Anterior cingulate cortex (tissue), 58 donors: ENCODE data around the gene RETN.

ENCODE experiments used
- DNase-seq, 58 donors: peaks; one replicate each; lab custom pipeline; 2025; lab: John Stamatoyannopoulos, UW

Gene RETN

DNA sequence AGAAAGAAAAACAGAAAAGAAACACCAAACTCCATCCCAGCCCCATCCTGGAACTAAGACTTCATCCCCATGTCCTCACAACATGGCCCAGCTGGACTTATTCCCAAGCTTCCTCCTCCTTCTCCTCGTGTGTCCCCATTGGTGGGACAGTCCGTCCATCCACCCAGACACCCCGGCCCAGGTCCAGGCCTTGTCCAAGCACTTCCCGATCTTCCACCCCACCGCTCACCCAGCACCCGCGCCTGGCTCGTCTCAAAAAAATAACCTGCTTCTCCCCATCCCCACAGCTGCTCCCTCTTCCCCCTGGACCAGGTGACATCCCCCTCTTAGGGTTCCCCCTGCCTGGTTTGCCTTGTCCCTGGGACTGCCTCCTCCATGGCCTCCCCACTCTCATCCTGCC is 34.5 kb downstream of the RETN start:
- no peak for DNase-seq

DNA sequence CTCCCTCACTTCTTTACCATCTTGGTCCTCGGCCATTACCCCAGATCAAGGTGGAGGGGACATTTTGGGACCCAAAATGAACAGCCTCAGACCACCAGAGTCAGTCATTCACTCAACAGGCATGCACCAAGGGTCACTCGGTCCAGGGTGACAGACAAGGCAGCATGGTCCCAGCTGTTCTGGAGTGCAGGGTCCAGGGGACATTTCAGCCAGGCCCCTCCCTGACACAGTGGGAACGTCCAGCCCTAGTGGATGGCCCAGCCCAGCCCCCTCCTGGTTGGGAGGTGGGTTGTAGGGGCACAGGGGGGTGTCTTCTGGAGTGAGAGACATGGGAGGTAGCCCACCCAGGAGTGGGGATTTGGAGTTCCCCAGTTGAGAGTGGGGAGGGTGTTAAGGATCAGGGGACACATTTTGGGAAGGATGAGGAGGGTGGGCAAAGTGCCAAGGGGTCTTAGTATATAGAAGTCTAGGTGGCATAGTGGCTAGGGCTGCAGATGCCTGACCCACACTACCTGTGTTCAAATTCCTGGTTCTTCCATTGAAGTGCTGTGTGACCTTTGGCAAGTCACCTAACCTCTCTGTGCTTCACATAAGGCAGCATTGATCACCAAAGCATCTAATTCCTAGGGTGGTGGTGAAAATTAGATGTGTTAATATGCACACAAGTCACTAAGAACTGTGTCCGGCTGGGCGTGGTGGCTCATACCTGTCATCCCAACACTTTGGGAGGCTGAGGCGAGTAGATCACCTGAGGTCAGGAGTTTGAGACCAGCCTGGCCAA is 35.6 kb downstream of the RETN start:
- no peak for DNase-seq

DNA sequence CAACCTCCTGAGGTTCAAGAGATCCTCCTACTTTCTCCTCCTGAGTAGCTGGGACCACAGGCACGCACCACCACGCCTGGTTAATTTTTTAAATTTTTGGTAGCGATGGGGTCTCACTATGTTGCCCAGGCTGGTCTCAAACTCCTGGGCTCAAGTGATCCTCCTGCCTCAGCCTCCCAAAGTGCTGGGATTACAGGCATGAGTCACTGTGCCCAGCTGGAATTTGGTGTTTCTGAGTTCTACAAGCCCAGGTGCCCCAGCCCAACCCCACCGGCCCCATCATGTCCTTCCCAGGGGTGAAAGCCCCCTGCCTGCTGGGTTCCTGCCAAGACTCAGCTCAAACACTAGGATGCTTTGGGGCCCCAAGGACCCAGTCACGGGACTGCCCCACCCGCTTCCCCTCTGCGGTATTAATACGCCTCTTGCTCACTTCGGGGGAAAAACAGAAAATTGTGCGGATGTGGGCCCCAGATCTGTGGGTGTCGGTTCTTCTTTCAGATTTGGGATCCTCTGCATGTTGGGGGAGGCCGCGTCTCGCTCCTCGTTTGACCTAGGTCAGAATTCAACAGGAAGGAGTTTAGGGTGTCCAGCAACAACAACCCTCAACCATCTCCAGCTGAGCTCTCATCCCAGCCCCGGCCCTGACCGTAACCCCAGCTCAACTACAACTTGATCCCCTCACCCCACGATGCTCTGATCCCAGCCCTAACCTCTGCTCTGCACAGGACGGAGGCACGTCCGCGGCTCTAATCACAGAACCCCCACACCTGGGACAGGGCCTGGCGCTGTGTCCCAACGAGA is 36.7 kb downstream of the RETN start:
- DNase-seq = peak in 2 of 58 donors; percentile 2

DNA sequence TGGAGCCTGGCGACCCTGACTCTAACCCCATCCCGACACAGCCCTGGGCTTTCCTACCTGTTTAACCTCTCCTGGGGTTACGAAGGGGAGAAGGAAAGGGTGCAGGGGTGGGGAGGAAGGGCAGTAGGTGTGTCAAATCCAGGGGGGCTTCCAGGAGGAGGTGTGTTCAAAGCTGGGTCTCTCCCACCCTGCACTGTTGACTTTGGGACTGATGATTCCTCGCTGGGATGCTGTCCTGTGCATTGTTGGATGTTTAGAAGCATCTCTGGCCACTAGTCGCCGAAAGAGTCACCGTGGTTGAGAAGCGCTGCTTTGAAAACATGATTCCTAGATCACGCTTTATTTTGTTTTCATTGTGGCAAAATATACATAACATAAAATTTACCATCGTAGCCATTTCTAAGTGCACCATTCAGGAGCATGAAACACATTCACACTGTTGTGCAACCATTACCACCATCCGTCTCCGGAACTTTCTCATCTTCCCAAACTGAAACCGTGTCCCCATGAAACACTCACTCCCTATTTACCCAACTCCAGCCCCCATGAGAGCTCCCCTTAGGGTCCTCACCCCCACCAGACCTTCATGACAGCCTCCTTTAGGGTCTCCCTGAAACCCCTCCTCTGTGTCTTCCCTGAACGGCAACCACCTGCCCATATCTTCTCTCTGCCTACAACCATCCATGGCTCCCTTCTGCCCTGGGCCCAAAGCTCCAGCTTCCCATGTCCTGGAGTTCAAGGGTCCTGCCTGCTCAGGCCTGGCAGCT is 37.5 kb downstream of the RETN start:
- DNase-seq = no peak

DNA sequence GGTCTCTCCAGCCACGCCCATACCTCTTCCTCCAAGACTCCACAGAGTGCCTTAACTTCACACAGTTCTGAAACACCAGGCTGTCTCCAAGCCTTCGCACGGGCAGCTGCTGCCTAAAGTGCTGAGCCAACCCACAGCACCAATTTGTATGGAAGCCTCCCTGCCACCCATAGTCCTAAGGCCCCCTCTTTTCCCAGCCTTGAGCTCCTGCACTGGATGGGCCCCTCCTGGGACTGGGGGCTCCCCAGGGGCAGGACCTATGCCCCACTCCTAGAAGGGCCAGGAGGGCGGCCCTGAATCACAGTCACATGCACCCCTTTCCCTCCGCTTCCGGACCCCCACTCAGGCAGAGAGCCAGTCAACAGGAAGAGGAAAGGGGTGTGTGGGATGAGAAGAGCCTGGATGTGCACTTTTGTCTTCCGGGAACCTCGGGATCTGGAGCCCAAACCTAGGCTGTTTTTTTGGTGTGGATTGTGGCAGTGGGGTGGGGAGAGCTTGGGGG is 38.2 kb downstream of the RETN start:
- DNase-seq = no peak

DNA sequence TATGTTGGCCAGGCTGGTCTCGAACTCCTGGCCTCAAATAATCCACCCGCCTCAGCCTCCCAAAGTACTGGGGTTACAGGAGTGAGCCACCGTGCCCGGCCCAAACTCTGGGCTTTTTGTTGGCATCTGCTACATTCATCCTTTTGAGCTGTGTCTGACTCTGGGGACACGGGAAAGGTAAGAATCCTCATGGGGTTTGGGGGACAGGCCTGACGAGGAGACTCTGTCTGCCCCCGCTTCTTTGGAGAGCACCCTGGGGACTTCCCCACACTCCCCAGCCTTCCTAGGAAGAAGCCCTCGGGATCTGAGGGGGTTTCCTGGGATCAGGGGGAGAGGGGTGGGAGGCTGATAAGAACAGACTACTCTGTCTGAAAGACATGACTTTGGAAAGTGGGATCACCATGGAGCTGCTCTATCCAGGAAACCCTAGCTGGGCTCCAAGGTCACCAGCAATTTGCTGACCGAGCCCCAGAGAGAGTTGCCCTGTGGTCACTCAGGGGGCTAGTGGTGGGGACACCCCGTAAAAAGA is 41.1 kb downstream of the RETN start:
- DNase-seq = no peak

DNA sequence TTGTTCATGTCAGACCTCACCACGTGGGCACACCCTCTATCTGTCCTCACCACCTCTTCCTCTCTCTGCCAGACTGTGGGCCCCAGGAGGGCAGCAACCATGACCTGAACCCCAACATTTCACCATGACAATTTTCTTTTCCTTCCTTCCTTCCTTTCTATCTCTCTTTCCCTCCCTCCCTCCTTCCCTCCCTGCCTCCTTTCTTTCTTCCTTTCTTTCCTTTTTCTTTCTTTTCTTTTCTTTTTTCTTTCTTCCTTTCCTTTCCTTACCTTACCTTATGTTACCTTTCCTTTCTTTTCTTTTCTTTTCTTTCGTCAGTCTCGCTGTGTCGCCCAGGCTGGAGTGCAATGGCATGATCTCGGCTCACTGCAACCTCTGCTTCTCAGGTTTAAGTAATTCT is 41.8 kb downstream of the RETN start:
- DNase-seq = no peak

DNA sequence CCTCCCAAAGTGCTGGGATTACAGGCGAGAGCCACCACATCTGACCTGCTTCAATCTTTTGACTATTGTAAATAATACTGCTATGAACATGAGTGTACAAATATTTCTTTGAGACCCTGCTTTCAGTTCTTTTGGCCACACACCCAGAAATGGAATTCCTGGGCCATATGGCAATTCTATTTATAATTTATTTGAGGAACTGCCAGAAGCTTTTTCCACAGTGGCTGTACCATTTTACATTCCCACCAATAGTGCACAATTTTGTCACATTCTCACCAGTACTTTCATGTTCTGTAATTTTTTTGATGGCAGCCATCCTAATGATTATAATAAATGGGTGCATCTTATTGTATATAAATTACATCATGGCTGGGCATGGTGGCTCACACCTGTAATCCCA is 46.8 kb downstream of the RETN start:
- DNase-seq = no peak

DNA sequence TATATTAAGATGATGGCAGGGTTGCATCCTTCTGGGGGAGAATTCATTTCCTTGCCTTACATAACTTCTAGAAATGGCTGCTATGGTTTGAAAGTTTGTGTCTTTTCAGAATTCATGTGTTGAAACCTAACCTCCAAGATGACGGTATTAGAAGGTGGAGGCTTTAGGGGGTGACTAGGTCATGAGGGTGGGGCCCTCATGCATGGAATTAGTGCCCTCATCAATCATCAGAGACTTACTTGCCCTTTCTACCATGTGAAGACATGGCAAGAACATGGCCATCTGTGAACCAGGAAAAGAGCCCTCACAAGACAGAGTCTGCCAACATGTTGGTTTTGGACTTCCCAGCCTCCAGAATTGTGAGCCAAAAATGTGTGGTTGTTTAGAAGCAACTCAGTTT is 47.9 kb downstream of the RETN start:
- no peak for DNase-seq

DNA sequence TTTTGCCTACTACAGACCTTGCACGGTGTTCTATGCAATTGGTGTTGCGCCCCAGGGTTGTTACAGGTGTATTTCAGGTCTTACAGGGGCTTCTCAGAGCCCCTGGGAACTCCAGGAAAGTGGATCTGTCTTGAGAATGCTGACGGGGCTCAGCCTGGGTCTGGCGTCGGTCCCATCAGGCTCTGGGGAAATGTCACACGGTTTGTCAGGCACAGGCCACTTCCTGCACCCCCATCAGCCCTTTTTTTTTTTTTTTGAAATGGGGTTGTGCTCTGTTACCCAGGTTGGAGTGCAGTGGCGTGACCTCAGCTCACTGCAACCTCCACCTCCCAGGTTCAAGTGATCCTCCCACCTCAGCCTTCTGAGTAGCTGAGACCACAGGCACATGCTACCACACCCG is 49.8 kb downstream of the RETN start:
- DNase-seq = no peak
